HG03460 (cell line): ENCODE results near the gene DOCK1.

ENCODE experiments used
- ATAC-seq: cut with Tn5 transposase; IDR thresholded peaks from one replicate; pipeline ENCODE4 v1.9.1; 2021; ENCODE audit not compliant: unreplicated experiment

Gene DOCK1

GRCh38 chr10:127374074-127374680, 468.9 kb downstream of the DOCK1 start:
- no peak for ATAC-seq

- no peak for ATAC-seq
These were observed 469.7 kb downstream of the DOCK1 start for GRCh38 chr10:127374901-127375300.

GRCh38 chr10:127375461-127375860, 470.2 kb downstream of the DOCK1 start:
- ATAC-seq = no peak

- no peak for ATAC-seq
These were observed 470.8 kb downstream of the DOCK1 start for GRCh38 chr10:127376071-127376470.

- no peak for ATAC-seq
These were observed 473.4 kb downstream of the DOCK1 start for GRCh38 chr10:127378628-127379027.

- ATAC-seq = no peak
These were observed 479.3 kb downstream of the DOCK1 start for GRCh38 chr10:127384532-127384931.

GRCh38 chr10:127385066-127385465, 479.8 kb downstream of the DOCK1 start:
- no peak for ATAC-seq

- ATAC-seq = no peak
These were observed 481.5 kb downstream of the DOCK1 start for GRCh38 chr10:127386606-127387327.

GRCh38 chr10:127391875-127392274, 486.6 kb downstream of the DOCK1 start:
- ATAC-seq = no peak

GRCh38 chr10:127392351-127393235, 487.4 kb downstream of the DOCK1 start:
- no peak for ATAC-seq

GRCh38 chr10:127398140-127398970, 493.1 kb downstream of the DOCK1 start:
- ATAC-seq = no peak

GRCh38 chr10:127398971-127399365, 493.7 kb downstream of the DOCK1 start:
- no peak for ATAC-seq

GRCh38 chr10:127399668-127400067, 494.4 kb downstream of the DOCK1 start:
- ATAC-seq = no peak

- ATAC-seq = no peak
These were observed 495.0 kb downstream of the DOCK1 start for GRCh38 chr10:127400216-127400615.

- no peak for ATAC-seq
These were observed 497.6 kb downstream of the DOCK1 start for GRCh38 chr10:127402596-127403409.

GRCh38 chr10:127405221-127405620, 500.0 kb downstream of the DOCK1 start:
- no peak for ATAC-seq

- no peak for ATAC-seq
These were observed 500.9 kb downstream of the DOCK1 start for GRCh38 chr10:127406018-127406550.

- no peak for ATAC-seq
These were observed 502.3 kb downstream of the DOCK1 start for GRCh38 chr10:127407551-127407950.

- no peak for ATAC-seq
These were observed 503.0 kb downstream of the DOCK1 start for GRCh38 chr10:127408112-127408710.
